SK-N-MC (cell line): ENCODE measurements around the gene KCTD10.

Experiments used
- EZH2 ChIP-seq: fragments of 200-600 bp; sonication (generic); IDR thresholded peaks from one replicate; pipeline ENCODE4 v1.6.1; 2017; ENCODE audit warnings: antibody characterized with exemption
- FOXP2 ChIP-seq: optimal IDR thresholded peaks from 2 replicates; pipeline ENCODE3; 2011; ENCODE audit warnings: mild to moderate bottlenecking, moderate library complexity; ENCODE audit not compliant: insufficient read depth; ENCODE audit errors: extremely low read length, control extremely low read depth
- POLR2AphosphoS5 ChIP-seq: IDR thresholded peaks from 2 replicates; pipeline ENCODE4 v1.6.1; 2012; ENCODE audit warnings: mild to moderate bottlenecking, low read depth, low read length, borderline replicate concordance

DNA sequence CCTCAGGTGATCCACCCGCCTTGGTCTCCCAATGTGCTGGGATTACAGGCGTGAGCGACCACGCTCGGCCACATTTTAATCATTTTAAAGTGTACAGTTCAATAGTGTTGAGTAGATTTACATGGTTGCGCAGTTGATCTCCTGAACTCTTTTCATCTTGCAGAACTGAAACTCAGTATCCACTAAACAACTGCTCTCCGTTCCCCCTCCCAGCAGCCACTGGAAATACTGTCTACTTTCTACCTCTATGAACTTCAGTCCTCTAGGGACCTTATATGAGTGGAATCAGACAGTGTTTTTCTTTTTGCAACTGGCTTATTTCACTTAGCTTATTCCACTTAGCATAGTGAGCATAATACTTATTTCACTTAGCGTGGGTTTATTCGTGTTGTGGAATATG lies 53.7 kb downstream of the KCTD10 start:
- no peak for TF ChIP-seq FOXP2
- TF ChIP-seq EZH2 = no peak
- no peak for TF ChIP-seq POLR2AphosphoS5
